Medulla oblongata (tissue), 1 donor: ENCODE measurements around the gene RPLP2.

Source experiments
- DNase-seq: peaks from one replicate; pipeline ENCODE4 v3.0.0-alpha.2; 2015; ENCODE audit errors: extremely low spot score

Gene RPLP2

DNA sequence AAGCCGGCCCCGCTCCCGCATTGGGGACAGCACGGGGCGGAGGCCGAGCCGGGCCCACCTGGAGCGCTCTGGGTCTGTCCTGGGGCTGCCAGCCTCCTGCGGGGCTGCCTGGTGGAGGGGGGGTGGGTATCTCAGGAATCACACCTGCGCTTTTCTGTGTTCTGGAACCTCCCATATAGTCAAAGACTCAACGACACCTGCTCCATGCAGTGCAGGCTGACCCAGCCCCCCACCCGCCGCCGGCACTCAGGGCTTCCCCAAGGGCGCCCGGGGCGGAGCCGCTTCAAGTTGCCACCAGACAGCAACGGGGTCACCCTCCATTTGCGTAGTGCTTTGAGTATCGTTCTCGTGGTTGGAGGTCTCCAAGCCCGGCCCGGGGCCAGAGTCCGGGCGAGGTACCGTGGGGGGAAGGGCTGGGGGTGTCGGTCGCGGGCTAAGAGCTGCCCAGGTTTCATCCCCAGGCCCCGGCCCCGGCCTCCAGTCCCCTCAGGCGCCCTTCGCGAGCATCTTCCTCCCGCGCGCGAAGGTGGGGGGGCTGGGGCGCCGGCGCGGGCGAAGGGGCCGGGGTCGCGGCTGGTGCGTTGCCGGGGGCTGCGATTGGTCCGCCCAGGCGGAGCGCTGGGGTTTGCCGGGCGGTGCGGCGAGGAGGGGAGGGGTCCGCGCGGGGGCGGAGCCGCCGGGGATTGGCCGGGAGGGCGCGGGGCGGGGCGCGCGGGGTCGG lies 39.5 kb downstream of the RPLP2 start:
- DNase-seq: no peak

DNA sequence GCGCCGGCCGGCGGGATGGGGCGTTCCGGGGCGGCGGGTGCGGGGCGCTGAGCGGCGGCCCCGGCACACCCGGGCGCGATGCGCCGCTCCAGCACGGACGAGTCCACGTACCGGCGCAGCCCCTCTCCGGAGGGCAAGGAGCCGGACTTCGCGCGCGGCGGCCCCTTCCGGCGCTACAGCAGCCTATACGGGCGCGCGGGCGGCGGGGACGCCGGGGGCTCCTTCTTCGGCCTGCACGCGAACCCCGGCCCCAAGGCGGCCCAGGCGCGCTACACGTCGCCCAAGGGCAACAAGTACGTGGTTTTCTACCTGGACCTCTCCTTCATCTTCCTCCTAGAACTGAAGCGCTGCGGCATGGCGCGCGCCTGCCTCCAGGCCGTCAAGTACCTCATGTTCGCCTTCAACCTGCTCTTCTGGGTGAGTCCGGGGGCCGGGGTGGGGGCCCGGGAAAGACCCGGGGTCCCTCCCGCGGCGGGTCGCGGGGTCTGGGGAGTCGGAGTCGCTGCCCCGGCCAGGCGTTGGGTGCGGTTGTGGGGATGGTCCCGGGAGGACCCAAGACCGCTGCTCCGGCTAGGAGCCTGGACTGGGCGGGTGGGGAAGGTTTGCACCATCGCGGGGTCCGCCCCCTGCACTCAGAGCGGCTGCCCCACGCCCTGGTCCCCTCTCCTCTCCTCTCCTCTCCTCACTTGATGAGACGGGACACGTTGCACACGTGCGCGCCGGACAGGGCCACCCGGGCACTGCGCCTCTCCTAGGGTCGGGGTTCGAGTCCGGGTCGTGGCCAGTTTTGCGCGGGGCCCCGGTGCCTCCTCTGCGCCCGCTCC lies 40.4 kb downstream of the RPLP2 start:
- no peak for DNase-seq

DNA sequence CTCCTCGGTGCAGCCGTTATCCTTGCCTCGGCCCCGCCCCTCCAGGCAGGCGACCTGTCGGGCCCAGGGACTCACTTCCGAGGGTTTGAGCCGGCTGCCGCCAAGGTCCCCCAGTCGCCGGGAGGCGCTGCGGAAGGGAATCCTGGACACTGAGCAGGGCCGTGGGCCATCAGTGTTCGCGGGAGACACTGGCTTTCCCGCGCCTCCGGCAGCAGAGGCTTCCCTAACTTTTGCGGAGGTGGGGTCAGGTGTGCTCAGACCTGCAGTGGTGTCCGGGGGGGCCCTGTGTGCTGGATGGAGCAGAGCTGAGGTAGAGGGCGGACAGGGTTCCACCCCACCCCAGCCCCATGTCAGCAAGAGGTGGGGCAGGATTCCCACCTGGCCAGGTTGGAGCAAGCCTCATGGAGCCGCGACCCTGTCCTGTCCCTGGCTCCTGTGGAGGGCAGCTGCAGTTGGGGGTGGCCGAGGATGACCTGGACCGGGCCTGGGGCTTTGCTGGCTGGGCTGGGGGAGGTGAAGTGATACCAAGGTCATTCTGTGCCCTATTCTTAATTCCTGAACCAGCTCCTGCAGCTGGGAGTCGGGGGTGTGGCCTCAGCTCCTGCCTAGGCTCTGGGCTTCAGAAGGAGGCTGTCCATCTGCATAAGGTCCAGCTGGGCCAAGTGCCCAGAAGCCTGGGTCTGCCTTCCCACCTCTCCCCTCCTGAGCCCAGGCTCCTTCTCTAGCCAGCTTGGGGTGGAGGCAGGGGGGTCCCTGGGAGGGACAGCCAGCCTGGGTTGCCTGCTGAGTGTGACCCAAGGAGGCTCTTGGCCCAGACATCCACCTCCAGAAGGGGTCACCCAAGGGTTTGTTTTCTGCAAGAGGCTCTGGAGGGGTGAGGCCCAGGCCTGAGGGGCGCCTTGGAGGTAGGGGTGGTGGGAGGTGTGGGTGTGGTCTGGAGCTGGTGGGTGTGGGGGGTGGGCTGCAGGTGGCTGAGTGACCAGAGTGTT lies 41.3 kb downstream of the RPLP2 start:
- DNase-seq: peak; percentile 53

DNA sequence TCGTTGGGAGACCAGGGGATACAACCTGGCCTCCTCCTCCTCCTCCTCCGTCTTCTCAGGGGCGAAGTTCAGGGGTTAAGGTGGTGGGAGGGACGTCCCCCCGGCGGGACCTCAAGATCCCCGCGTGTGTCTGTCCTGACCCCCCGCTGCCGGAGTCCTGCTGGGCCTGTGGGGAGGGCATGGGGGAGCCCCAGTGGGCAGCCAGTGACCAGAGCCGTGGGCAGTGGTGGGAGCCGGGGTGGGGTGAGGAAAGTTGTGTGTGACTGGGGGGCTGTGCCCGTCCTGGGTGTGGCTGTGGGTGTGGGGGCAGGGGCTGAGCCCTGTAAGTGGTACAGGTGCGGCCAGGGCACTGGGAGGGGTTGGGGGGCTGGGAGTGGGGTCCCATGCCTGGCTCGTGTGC lies 43.0 kb downstream of the RPLP2 start:
- DNase-seq: no peak

DNA sequence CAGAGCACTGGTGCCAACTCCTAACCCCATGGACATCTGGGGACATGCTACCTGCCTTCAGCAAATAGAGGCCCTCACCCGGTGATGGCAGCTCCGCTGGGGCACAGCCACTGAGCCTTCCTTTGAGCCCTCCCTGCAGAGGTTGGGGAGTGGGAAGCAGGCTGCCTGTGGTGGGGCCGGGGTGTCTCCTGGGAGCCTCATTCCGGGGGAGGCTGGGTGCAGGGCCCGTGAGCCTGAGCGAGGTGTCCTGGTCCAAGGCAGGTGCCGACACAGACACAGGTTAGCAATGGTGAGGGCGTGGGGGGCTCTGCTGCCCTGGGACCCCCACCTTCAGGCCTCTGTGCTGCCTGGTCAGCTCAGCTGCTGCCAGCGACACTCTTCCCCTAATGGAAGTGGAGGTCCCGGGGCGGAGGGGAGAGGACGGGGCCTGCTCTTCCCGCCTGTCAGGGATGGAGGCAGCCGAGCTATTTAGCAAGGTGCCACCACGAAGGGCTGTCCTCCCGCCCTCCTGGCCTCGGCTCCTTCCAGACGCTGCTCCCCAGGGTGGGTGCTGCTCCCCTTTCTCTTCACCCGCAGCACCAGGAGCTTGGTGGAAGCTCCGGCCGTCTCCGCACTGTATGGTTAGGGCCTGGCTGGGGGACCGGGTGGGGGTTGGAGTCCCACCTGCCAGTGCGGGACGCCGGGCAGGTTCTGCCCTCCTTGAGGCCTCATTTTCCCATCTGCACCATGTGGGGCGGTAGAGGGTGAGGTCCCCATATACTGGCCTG lies 44.1 kb downstream of the RPLP2 start:
- no peak for DNase-seq

- DNase-seq: no peak
Measured at GRCh38 chr11:854601-855329, 45.0 kb downstream of the RPLP2 start.

DNA sequence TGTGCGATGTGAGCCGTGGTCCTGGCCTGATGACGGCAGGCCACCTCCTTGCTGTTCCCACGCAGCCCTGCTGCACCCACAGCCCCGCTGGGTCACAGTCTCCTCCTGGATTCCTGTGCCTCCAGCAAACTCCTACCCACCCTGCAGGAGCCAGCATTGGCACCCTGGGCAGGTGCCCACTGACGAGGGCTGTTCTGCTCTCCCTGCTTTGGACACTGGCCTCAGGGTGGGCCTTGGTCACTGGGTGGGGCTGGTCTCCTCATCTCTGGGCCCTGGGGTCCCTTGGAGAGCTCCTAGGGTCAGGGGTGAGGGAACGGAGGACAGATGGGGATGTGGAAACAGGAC lies 45.5 kb downstream of the RPLP2 start:
- no peak for DNase-seq

DNA sequence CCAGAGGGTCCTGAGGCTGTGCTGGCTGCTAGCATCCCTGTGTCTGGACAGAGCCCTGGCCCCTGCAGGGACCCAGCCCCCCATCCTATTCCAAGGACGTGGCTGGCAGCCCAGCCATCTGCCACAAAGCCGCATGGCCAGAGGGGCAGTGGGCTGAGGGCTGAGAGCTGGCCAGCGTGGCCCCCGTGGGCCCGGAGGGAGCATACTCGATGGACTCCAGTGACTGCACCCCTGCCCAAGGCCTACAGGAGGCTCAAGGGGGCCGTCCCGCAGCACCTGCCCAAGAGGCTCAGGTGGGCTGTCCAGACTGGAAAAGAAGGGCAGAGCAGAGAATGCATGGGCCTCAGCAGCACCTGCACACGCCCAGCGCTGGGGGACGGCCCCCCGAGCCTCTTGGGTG lies 46.0 kb downstream of the RPLP2 start:
- DNase-seq: no peak

DNA sequence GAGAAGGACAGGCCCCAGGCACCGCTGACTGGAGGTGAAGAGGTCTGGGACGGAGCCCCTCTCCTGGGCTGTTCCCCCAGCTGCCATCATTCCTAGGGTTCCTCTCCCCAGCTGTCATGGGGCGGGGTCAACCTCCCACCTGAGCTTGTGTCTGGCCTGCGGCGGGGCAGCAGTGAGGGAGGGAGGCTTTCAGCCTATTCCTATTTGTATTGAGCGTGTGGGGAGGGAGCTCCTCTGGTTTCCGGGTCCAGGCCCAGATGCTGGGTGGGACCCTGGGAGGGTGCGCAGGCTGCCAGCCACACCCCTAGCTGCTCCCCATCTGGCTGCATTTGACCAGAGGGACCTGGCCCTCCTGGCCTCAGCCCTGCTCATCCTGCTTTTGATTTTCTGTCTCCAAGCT lies 46.6 kb downstream of the RPLP2 start:
- no peak for DNase-seq

GRCh38 chr11:858053-858761 lies 48.4 kb downstream of the RPLP2 start:
- no peak for DNase-seq

DNA sequence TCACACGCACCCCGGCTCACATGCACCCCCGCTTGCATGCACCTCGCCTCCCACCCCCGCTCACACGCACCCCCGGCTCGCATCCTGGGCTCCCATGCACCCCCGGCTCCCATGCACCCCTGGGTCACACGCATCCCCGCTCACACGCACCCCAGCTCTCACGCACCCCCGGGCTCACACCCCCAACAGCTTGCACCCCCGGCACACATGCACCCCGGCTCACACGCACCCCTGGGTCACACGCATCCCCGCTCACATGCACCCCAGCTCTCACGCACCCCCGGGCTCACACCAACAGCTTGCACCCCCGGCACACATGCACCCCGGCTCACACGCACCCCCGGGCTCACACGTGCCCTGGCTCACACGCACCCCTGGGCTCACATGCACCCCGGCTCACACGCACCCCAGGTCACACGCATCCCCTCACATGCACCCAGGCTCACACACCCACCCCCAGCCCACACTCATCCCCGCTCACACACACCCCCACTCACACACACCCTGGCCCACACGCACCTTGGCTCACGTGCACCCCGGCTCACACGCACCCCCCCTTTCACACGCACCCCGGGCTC lies 49.1 kb downstream of the RPLP2 start:
- DNase-seq: no peak

- DNase-seq: peak; percentile 77
Measured at GRCh38 chr11:859394-860131, 49.8 kb downstream of the RPLP2 start.

DNA sequence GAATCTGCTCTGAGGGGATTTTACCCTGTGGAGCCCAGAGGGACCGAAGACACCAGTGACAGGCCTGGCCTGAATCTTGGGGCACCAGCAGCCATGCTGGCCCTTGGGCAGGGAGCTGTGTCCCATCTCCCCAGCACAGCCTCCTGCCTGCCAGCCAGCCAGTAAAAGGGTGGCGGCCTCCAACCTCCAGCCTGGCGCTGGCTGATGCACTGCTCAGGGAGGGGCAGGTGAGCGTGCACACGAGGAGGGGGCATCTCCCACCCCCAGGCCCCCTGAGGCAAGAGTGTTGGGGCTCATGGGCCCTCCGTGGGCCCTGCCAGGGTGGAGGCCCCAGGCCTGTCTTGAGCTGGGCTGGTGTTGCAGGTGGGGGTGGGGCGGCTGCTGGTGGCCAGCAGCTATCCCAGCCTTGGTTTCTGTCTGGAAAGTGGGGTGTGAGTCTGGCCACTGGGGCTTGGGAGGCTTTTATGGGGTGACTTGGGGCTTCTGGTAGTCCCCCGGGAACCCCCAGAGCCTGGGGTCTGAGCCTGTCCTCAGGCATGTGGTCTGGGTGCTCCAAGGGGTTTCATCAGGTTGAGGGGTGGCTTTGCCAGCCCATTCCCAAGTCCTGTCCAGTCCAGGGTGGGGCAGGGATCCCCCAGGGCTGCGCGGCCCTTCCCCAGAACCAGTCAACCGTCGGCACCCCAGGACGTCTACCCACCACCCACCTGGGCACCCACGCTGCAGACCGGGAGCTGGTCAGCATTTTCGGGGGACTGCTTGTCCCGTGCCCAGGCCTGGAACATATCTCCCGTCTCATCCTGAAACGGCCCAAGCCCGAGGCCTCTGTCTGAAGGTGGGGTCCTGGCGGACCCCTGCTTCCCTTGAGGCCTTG lies 50.7 kb downstream of the RPLP2 start:
- no peak for DNase-seq

GRCh38 chr11:861105-861479 lies 51.3 kb downstream of the RPLP2 start:
- no peak for DNase-seq

DNA sequence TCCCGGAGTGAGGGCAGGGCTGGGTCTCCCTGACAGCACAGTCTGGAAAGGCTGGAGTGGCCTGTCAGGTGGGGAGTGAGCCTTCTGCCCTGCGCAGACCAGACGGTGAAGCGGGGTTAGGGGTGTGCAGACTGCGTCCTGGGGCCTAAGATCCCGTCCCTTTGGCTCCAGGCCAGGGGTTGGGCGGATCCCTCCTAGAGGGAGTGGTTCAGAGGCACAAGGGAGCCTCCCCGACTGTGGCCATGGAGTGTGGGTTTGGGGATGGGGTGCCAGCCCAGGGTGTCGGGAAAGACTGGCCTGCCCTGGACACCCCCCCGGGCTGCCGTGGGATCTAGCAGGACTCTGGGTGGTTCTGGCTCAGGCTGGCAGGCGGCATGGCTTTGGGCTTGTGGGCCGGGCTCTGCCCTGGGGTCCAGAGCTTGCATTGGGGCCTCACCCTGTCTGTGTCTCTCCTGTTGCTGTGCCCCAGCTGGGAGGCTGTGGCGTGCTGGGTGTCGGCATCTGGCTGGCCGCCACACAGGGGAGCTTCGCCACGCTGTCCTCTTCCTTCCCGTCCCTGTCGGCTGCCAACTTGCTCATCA lies 52.4 kb downstream of the RPLP2 start:
- DNase-seq: no peak
